CD14-positive monocyte (primary cell): ENCODE data around the gene PRR9. TPM values are rescaled to one million over a fixed set of nuclear protein-coding genes. Genes with fewer than 3 reads are reported as not detected.

Source experiments
- DNase-seq, 3 donors: peaks; one replicate each; pipeline ENCODE4 v3.0.0-alpha.2; 2011 to 2022
- H2AFZ ChIP-seq: 2 replicates; pipeline ENCODE4 v1.6.0; 2012; ENCODE audit warnings: mild to moderate bottlenecking, low read depth, low read length, inconsistent platforms; ENCODE audit not compliant: insufficient read depth, poor library complexity, severe bottlenecking
- H3K27ac ChIP-seq, 2 donors: 1 replicate in 1 of 2; 2 replicates in 1 of 2; pipeline ENCODE4 v1.5.1; 2012 to 2013; ENCODE audit warnings: low read length in 2 of 2, control low read depth in 1 of 2, inconsistent platforms in 1 of 2, low read depth in 1 of 2, mild to moderate bottlenecking in 1 of 2
- H3K27me3 ChIP-seq, 2 donors: one replicate each; pipeline versions ENCODE4 v1.6.0 to v1.6.1; 2011 to 2013; ENCODE audit warnings: low read length in 2 of 2; ENCODE audit not compliant: control insufficient read depth in 2 of 2, insufficient read depth in 2 of 2
- H3K36me3 ChIP-seq, 2 donors: replicated peaks in 1 of 2; 1 replicate in 1 of 2; 2 replicates in 1 of 2; pipeline versions ENCODE4 v1.5.1 to v1.6.1; 2012 to 2013; ENCODE audit warnings: low read length in 2 of 2, control low read depth in 1 of 2, inconsistent platforms in 1 of 2, mild to moderate bottlenecking in 1 of 2; ENCODE audit not compliant: insufficient read depth in 2 of 2, control insufficient read depth in 1 of 2
- H3K4me1 ChIP-seq, 2 donors: 1 replicate in 1 of 2; 2 replicates in 1 of 2; pipeline versions ENCODE4 v1.5.1 to v1.6.1; 2012 to 2013; ENCODE audit warnings: low read length in 2 of 2, control low read depth in 1 of 2, inconsistent platforms in 1 of 2, mild to moderate bottlenecking in 1 of 2, moderate library complexity in 1 of 2; ENCODE audit not compliant: insufficient read depth in 2 of 2, control insufficient read depth in 1 of 2
- H3K4me2 ChIP-seq: replicated peaks from 2 replicates; pipeline ENCODE3; 2012; ENCODE audit warnings: low read length, moderate library complexity, mild to moderate bottlenecking; ENCODE audit not compliant: poor library complexity, severe bottlenecking; ENCODE audit errors: extremely low read depth
- H3K4me3 ChIP-seq, 3 experiments: fragments of 200-600 bp in 1 of 3; sonication (generic) in 1 of 3; replicated peaks in 1 of 3; 1 replicate in 2 of 3; 2 replicates in 1 of 3; pipeline ENCODE4 v1.5.1; 2011 to 2013; ENCODE audit warnings: low read length in 3 of 3, mild to moderate bottlenecking in 3 of 3, control low read depth in 2 of 3, low read depth in 2 of 3, inconsistent platforms in 1 of 3, moderate library complexity in 1 of 3
- H3K79me2 ChIP-seq: 2 replicates; pipeline ENCODE4 v1.6.0; 2012; ENCODE audit warnings: mild to moderate bottlenecking, control low read depth, inconsistent platforms, low read length, moderate library complexity; ENCODE audit not compliant: insufficient read depth
- H3K9ac ChIP-seq: 2 replicates; pipeline ENCODE4 v1.6.0; 2017; ENCODE audit warnings: low read length, mild to moderate bottlenecking; ENCODE audit not compliant: insufficient read depth, poor library complexity, severe bottlenecking
- H3K9me3 ChIP-seq, 2 donors: replicated peaks in 1 of 2; 1 replicate in 1 of 2; 2 replicates in 1 of 2; pipeline versions ENCODE4 v1.5.1 to v1.6.1; 2012 to 2013; ENCODE audit warnings: low read length in 2 of 2, control low read depth in 1 of 2; ENCODE audit not compliant: control insufficient read depth in 1 of 2, insufficient read depth in 1 of 2
- H4K20me1 ChIP-seq: 2 replicates; pipeline ENCODE4 v1.6.0; 2012; ENCODE audit warnings: mild to moderate bottlenecking, low read length, control low read depth, moderate library complexity; ENCODE audit not compliant: insufficient read depth
- H3K27ac Mint-ChIP-seq, 7 donors: one replicate each; pipeline ENCODE4 v1.8.0; 2020; ENCODE audit warnings: mild to moderate bottlenecking in 7 of 7, mixed read lengths in 7 of 7, moderate library complexity in 6 of 7, inconsistent platforms in 2 of 7
- H3K27me3 Mint-ChIP-seq, 3 donors: one replicate each; pipeline ENCODE4 v1.8.0; 2021 to 2022; ENCODE audit warnings: low read depth in 3 of 3, mild to moderate bottlenecking in 3 of 3, mixed read lengths in 3 of 3, moderate library complexity in 3 of 3, inconsistent platforms in 1 of 3
- H3K36me3 Mint-ChIP-seq, 2 donors: one replicate each; pipeline ENCODE4 v1.8.0; 2020; ENCODE audit warnings: mixed read lengths in 2 of 2, inconsistent platforms in 1 of 2, mild to moderate bottlenecking in 1 of 2
- H3K4me1 Mint-ChIP-seq: one replicate; pipeline ENCODE4 v1.8.0; 2020; ENCODE audit warnings: mild to moderate bottlenecking, mixed read lengths
- H3K4me3 Mint-ChIP-seq, 2 donors: one replicate each; pipeline ENCODE4 v1.8.0; 2020; ENCODE audit warnings: mild to moderate bottlenecking in 2 of 2, mixed read lengths in 2 of 2, moderate library complexity in 1 of 2
- H3K9me3 Mint-ChIP-seq, 7 donors: one replicate each; pipeline ENCODE4 v1.8.0; 2020 to 2022; ENCODE audit warnings: mixed read lengths in 7 of 7, mild to moderate bottlenecking in 6 of 7, moderate library complexity in 6 of 7, inconsistent platforms in 2 of 7
- CTCF ChIP-seq: fragments of 200-600 bp; IDR thresholded peaks from one replicate; pipeline ENCODE4 v1.8.0; 2022; ENCODE audit warnings: antibody characterized with exemption, mild to moderate bottlenecking
- WGBS: methylation state at CpG from one replicate; pipeline ENCODE4 v1.1.5; 2013; ENCODE audit warnings: missing lambda C conversion rate; ENCODE audit not compliant: insufficient coverage; 5-methylcytosine and 5-hydroxymethylcytosine counted together
- intact Hi-C, 2 donors: fragments of 100-400 bp; cut with micrococcal nuclease; formaldehyde crosslinking; loops; one replicate each; pipeline versions ENCODE4 v1.15.0 to v1.15.1; 2023
- polyA plus RNA-seq, 3 donors: library from polyadenylated mRNA; depleted of rRNA in 1 of 3; unstranded in 2 of 3; stranded (reverse) in 1 of 3; fragments of 300-500 nt in 2 of 3; fragments of >200 nt in 1 of 3; fragmentation: Illumina TruSeq in 2 of 3; gene quantifications; 1 replicate in 2 of 3; 2 replicates in 1 of 3; pipeline ENCODE4 v1.2.3, GENCODE V29; 2012 to 2021

Gene PRR9
- polyA plus RNA-seq, 3 donors, result not detected

- intact Hi-C loops, result no loop called here
- Histone ChIP-seq H3K4me1 (no peaks in the 10 kb centered on the region), H3K36me3 (no peaks in the 10 kb centered on the region), H3K27ac (no peak overlapping the region), H2AFZ (no peak overlapping the region), H3K27me3 (peaks cover 3 to 10% of the 10 kb centered on the region in 2 donors), H3K79me2 (no peaks in the 10 kb centered on the region), H3K4me3 (no peak overlapping the region), H4K20me1 (no peaks in the 10 kb centered on the region), H3K9me3 (no peaks in the 10 kb centered on the region), H3K9ac (no peak overlapping the region), H3K4me2 (no peak overlapping the region)
- Mint-ChIP-seq H3K27me3 (peaks cover 12 to 38% (median 20%) of the 10 kb centered on the region in 3 donors), H3K9me3 (peaks cover 0 to 6% (median 0%) of the 10 kb centered on the region in 7 donors), H3K4me1 (no peaks in the 10 kb centered on the region), H3K27ac (no peak overlapping the region), H3K4me3 (peak overlapping the region in 1 of 2 donors; percentile 43), H3K36me3 (no peaks in the 10 kb centered on the region)
- no peak for DNase-seq
- 79% methylated on average over 3 of the region's 3 CpGs for WGBS
- no peak for TF ChIP-seq CTCF
Observed at GRCh38 chr1:153194331-153195050, 22.9 kb upstream of the PRR9 start.

GRCh38 chr1:153195216-153195615 is 22.2 kb upstream of the PRR9 start:
- no peaks in the 10 kb centered on the region for H3K79me2 ChIP-seq
- H3K27ac ChIP-seq, result no peak overlapping the region
- no peak overlapping the region for H3K4me2 ChIP-seq
- Mint-ChIP-seq H3K27me3 (peaks cover 5 to 34% (median 16%) of the 10 kb centered on the region in 3 donors), H3K4me1 (no peaks in the 10 kb centered on the region), H3K27ac (no peak overlapping the region), H3K9me3 (peaks cover 0 to 6% (median 0%) of the 10 kb centered on the region in 7 donors), H3K4me3 (no peak overlapping the region), H3K36me3 (no peaks in the 10 kb centered on the region)
- no peak for TF ChIP-seq CTCF
- no peak overlapping the region for H3K9ac ChIP-seq
- H3K4me3 ChIP-seq, result no peak overlapping the region
- H3K36me3 ChIP-seq, result no peaks in the 10 kb centered on the region
- no peaks in the 10 kb centered on the region for H3K4me1 ChIP-seq
- WGBS, result 86% methylated on average over 2 of the region's 4 CpGs
- DNase-seq, result no peak
- peaks cover 3 to 8% of the 10 kb centered on the region in 2 donors for H3K27me3 ChIP-seq
- H4K20me1 ChIP-seq, result no peaks in the 10 kb centered on the region
- intact Hi-C loops, result no loop called here
- H3K9me3 ChIP-seq, result no peaks in the 10 kb centered on the region
- H2AFZ ChIP-seq, result no peak overlapping the region
